Suppressor macrophage treated with lipopolysaccharide for 4 hours (primary cell): ENCODE data around the gene SPATC1L.
"Not testable (repeated sequence)": the region's sequence is repeated elsewhere in the genome, so short reads cannot be mapped to it uniquely, and the experiment has no call there.

Experiments used
- DNase-seq: peaks from one replicate; pipeline ENCODE4 v3.0.0-alpha.2; 2020

SPATC1L gene

DNA sequence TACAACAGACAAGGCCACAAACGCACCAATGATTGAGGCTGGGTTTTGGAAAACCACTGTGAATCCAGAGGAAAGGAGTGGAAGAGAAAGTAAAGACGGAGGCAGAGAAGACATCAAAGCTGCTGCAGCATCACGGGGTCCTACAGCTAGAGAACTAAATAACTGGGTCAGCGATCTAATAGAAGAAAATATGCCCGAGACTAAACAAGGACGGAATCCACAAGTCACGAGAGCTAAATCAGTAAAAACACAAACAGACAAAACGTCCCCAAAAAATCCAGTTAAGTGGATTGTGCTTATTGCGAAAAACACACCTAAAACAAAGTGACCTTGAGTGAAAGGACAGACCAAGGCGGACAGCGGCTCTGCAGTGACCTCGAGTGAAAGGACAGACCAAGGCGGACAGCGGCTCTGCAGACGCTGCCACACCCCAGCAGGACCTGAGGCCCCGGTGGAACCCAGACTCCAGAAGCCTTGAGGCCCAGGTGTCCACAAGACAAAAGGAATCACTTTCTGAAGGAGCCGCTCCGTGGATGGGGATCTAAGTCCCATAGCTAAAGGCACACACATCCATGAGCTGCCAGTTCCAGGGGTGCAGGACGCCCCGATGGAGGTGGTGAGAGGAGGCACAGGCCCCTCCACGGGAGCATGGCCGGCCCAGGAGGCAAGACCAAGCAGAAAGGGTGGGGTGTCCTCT, 34.9 kb downstream of the SPATC1L start:
- no peak for DNase-seq

DNA sequence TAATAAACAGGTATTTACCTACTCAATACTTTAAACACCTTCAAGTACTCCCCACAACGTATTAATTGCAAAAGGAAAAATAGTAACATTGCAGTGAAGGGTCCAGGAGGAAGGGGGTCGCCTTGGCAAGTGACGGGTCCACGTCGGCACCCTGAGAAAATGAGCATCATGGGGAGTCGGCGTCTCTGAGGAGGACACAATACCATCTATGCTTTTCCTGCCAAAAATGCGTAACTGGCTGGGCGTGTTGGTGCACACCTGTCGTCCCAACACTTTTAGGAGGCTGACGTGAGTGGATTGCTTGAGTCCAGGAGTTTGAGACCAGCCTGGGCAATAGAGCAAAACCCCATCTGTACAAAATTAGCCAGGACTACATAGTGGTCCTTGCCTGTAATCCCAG, 36.2 kb downstream of the SPATC1L start:
- no peak for DNase-seq

DNA sequence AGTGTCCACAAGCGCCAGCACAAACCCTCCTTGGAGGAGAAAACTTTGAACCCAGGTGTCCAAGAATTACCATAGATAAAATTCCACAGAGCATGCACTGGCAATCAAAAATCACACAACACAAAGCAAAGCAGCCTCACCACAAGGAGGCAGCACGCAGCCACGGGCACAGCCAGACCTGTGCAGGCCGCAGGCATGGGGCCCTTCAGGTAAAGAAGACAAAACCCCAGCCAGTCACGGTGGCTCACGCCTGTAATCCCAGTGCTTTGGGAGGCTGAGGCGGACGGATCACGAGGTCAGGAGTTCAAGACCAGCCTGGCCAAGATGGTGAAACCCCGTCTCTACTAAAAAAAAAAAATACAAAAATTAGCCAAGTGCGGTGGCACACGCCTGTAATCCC, 36.8 kb downstream of the SPATC1L start:
- not testable (repeated sequence) for DNase-seq

DNA sequence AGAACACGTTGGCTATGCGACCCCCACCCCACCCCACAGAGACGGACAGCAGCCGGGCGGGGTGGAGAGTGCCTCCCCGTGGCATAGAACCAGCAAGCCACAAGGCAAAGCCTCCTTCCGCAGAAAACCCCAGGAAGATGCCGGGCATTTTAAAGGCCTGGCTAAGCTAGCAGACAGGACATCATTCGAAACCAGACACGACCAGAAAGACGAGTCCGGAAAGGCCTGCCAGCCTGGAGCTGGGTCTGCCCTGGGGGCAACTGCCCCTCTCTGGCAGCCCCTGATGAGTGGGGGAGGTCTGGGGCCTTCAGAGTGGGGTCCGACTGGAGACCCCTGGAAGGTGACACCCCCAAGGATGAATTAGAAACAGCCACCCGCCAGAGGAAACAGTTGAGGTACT, 37.4 kb downstream of the SPATC1L start:
- no peak for DNase-seq

DNA sequence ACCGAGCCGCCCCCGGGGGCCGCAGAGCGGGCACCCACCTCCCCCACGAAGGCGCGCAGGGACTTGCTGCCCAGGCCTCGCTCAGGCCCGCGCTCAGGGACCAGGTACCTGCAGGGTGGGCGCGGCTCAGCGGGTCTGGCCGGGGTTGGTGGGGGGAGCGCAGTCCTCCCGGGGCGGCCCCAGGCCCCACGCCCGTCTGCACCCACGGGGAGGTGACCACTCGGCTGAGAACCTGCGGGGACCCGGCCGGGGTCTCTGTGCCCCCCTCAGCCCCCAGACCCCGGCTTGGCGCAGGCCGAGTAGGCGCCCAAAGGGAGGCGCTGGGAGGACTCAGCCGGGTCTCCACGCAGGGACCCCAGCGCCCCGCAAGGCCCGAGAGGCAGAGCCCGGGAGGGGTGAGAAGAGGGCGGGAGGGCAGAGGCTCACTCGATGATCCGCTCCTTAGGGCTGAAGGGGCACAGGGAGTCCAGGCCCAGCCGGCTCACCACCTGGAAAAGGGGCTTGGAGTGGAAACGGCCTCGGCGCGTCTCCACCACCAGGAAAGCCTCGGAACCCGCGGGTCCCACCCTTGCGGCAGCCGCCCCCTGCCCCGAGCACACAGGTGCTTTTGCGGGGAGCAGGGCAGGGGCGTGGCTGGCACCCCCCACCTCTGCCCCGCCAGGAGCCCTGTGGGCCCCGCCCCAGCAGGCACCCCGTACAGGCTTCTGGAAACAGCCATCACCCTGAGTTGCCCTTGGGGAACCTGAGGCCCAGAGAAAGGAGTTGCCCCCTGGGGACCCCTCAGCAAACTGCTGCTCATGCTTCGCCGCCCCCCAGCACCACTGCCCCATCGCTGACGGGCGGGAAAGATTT, 38.2 kb downstream of the SPATC1L start:
- no peak for DNase-seq

DNA sequence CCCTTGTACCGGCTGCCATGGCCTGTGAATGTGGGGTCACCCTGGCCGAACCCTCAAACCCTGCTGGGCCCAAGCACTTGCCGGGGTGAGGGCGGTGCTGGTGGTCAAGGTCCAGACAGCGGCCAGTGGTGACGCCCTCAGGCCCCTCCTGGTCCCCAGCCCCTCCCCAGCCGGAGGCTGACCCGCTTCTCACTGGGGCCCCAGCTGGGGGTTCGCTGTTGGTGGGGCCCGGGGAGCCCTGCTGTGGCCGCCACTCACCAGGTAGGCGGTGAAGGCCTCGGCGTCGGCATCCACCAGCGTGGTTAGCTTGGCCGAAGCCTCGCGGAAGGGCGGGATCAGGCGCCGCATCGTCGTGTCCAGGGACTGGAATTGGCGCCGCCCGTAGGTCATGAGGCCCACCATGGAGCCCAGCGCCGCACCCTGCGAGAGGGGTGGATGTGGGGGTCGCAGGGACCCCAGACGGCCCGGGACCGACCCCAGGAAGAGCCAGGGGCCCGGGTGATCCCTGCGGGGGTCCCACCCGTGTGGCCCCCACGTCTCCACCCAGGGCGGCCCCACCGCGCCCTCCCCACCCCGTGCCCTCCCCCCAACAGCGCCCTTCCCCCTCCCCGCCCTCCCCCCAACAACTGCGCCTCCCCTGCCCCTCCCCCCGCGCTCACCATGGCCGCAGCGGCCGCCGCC, 39.0 kb downstream of the SPATC1L start:
- DNase-seq: no peak

DNA sequence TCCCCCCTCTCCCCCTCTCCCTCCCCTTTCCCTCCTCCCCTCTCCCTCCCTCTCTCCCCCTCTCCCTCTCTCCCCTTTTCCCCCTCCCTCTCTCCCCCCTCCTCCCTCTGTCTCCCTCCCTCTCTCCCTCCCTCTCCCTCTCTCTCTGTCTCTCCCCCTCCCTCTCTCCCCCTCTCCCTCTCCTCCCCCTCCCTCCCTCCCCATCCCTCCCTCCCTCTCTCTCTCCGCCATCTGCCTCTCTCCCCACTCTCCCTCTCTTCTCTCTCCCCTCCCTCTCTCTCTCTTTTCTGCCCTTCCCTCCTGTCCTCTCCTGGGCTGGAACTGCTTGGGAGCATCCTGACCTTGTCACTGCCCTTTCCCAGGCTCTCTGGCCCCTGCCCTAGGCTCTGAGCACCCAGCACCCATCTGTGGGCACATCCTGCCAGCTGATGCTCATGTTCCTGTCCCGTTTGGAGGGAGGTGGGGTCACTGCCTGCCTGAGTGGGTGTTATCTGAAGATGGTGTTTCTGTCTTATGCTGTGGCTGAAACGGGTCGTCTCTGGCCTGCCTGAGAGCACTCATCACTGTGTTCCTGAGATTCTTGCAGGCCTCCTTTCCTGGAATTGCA, 39.7 kb downstream of the SPATC1L start:
- no peak for DNase-seq

DNA sequence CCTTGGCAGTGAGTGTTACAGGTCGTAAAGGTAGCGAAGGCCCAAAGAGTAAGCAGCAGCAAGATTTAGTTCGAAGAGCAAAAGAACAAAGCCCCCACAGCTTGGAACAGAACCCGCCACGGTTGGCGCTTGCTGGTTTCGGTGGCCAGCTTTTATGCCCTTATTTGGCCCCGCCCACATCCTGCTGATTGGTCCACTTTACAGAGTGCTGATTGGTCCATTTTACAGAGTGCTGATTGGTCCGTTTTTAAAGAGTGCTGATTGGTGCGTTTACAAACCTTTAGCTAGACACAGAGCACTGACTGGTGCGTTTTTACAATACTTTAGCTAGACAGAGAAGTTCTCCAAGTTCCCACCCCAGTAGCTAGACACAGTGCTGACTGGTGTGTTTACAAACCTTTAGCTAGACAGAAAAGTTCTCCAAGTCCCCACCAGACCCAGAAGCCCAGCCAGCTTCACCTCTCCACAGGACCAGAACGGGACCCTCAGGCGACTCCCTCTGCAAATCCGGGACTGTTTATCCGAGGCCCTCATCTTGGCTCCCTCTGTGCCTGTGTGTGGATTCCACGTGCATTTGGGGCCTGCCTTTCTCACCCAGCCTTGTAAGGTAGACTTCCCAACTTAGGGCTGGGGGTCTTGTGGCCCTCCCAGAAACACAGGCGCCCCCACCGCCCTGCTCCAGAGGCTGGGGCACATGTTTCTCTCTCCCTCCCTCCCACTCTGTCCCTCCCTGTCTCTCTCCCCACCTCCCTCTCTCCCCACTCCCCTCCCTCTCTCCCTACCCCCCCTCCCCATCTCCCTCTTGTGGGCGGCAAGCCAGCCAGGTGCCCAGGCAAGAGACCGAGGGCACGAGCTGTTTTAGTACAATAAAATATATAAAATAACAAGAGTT, 41.4 kb downstream of the SPATC1L start:
- no peak for DNase-seq

DNA sequence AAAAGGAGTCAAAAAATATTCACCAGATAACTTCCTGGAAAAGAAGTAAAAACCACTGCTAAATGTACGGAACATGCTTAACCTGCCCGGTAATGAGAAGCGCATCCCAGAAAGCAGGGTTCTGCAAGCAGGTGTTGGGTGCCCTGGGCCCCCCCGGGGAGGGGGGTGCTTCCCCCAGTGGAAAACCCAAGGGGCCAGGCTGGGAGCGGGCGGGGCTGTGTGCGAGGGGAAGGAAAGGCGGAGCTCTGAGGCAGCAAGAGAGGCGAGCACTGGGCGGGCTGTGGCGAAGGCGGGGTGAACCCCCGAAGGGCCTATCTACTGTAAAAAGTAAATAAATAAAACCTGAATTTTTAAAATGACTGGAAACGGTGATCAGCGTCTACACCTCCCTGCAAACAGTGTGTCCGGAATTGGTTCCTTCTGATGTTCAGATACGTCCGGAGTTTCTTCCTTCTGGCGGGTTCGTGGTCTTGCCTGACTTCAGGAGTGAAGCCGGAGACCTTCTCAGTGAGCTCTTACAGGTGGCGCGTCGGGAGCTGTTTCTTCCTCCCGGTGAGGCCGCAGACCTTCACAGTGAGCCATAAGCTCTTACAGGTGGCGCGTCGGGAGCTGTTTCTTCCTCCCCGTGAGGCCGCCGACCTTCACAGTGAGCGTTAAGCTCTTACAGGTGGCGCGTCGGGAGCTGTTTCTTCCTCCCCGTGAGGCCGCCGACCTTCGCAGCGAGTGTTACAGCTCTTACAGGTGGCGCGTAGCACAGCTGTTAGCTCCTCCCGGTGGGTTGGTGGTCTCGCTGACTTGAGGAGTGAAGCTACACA, 42.3 kb downstream of the SPATC1L start:
- no peak for DNase-seq

DNA sequence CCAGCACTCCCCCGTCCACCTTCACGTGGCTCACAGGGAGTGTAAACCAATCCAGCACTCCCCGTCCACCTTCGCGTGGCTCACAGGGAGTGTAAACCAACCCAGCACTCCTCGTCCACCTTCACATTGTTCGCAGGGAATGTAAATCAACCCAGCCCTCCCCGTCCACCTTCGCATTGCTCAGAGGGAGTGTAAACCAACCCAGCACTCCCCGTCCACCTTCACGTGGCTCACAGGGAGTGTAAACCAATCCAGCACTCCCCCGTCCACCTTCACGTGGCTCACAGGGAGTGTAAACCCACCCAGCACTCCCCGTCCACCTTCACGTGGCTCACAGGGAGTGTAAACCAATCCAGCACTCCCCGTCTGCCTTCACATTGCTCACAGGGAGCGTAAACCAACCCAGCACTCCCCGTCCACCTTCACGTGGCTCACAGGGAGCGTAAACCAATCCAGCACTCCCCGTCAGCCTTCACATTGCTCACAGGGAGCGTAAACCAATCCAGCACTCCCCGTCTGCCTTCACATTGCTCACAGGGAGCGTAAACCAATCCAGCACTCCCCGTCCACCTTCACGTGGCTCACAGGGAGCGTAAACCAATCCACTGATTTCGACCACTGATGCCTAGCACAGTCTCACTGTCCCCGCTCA, 43.8 kb downstream of the SPATC1L start:
- DNase-seq: not testable (repeated sequence)

DNA sequence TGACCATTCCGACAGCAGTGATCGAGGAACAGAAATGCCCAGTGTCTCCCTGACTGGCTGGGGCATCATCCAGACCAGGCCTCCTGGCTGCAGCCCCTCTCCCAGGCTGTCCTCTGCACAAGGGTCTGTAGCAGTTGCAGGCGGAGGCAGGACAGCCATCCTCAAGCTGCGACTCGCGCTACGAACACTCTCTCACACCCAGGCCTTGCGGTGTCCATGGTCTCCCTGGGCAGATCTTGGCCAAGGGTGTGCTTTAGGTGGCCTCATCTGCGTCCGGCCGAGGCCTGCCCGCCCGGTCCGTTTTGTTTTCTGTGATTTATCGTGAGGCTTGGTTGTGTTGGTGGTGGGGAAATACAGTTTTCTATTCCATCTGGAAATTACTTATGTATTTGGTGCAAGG, 44.6 kb downstream of the SPATC1L start:
- DNase-seq: no peak

DNA sequence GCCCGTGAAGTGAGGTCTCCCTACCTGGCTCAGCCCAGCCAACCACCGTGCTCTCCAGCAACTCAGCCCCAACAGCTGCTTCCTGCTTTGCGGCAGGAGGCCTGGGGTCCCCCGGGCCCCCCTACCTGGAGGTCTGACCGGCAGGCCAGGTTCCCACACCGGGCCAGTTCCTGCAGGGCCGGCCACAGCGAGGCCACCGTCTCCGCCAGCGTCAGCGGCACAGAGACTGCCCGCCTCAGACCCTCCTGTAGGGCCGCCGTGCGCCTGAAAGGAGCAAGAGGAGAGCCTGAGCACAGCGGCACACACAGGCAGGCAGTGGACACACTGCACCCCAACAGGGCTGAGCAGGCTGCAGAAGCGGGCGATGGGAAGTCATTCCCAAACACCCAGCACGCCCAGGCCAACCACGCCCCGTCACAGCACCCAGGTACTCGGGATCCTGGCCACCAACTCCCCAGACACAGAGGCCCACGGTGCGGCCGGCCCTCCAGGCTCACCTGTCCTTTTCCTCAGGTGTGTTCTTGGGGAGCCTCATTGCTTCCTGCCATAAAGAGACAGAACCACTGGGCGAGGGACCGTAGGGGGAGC, 45.8 kb downstream of the SPATC1L start:
- DNase-seq: no peak

DNA sequence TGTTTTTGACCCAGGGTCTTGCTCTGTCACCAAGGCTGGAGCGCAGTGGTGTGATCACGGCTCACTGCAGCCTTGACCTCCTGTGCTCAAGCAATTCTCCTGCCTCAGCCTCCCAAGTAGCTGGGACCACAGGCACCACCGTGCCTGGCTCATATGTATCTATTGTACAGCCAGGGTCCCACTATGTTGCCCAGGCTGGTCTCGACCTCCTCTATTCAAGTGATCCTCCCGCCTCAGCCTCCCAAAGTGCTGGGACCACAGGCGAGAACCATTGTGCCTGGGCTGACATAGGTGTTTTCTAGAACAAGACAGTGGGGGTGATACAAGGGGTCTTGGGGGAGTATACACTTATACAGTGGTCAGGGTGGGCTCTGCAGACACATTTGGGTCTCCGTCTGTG, 46.4 kb downstream of the SPATC1L start:
- DNase-seq: no peak

DNA sequence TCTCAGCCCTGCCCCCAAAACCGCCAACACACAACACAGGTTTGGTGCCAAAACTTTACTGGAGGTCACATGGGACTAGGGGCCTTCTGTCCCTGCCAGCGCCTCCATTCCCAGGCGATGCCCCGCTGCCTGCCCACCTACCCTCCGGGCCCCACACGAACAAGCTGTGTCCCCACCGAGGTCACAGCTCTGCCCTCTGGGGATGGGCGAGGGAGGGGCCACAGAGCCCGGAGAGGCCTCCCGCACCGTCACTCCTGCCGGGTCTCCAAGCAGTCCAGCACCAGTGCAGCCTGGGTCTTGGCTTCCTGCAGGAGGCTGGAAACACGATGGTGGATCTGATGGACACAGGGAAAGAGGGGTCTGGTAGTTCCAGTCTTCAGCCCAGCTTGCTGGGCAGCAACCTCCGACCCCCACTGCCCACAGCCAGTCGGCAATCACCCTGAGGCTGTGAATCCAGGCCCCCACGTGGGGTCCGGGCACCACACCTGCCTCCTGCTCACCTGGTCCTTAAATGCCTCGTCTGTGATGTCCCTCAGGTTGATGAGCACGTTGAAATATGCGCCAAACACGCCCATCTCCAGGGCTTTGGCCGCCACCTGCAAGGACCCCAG, 47.4 kb downstream of the SPATC1L start:
- DNase-seq: no peak

DNA sequence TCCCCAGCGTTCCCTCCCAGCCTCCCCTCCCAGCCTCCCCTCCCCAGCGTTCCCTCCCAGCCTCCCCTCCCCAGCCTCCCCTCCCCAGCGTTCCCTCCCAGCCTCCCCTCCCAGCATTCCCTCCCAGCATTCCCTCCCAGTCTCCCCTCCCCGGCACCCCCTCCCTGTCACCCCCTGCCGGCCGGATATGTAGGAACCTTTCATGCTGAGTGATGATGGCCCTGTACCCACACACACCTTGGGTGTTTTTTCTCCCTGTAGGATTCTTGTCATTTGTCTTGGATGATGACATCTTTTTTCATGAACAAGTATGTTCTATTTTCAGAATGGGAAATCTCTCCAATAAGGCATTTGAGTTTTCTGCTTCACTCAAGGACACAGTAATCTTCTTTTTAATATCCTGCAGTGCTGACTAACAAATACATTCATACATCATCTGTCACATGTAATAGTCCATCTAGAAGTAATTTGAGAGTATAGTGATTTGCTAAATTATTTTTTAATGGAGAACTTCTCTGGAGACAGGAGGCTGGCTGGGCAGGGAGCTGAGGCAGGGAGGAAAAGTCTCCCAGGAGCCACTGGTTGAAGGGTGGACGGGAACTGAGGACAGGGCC, 48.4 kb downstream of the SPATC1L start:
- DNase-seq: no peak

DNA sequence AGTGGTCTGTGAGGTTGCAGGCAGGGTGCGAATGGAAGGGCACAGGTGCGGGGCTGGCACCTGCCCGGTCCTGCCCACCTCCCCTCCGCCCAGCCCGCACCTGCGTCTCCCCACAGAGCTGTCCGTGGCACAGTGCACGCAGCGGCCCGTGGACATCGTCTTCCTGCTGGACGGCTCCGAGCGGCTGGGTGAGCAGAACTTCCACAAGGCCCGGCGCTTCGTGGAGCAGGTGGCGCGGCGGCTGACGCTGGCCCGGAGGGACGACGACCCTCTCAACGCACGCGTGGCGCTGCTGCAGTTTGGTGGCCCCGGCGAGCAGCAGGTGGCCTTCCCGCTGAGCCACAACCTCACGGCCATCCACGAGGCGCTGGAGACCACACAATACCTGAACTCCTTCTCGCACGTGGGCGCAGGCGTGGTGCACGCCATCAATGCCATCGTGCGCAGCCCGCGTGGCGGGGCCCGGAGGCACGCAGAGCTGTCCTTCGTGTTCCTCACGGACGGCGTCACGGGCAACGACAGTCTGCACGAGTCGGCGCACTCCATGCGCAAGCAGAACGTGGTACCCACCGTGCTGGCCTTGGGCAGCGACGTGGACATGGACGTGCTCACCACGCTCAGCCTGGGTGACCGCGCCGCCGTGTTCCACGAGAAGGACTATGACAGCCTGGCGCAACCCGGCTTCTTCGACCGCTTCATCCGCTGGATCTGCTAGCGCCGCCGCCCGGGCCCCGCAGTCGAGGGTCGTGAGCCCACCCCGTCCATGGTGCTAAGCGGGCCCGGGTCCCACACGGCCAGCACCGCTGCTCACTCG, 52.2 kb downstream of the SPATC1L start:
- DNase-seq: no peak

DNA sequence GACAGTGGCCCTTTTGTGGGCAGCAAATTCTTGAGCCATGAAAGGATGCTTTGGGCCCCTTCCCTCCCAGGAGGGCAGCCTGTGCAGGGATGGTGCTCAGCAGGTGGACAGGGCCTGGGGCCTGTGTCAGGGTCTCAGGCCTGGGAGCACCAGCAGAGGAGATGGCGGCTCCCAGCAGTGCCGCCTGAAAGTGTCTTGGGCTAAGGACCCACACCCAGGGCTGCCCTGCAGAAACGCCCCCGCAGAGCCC, 52.7 kb downstream of the SPATC1L start:
- DNase-seq: no peak

DNA sequence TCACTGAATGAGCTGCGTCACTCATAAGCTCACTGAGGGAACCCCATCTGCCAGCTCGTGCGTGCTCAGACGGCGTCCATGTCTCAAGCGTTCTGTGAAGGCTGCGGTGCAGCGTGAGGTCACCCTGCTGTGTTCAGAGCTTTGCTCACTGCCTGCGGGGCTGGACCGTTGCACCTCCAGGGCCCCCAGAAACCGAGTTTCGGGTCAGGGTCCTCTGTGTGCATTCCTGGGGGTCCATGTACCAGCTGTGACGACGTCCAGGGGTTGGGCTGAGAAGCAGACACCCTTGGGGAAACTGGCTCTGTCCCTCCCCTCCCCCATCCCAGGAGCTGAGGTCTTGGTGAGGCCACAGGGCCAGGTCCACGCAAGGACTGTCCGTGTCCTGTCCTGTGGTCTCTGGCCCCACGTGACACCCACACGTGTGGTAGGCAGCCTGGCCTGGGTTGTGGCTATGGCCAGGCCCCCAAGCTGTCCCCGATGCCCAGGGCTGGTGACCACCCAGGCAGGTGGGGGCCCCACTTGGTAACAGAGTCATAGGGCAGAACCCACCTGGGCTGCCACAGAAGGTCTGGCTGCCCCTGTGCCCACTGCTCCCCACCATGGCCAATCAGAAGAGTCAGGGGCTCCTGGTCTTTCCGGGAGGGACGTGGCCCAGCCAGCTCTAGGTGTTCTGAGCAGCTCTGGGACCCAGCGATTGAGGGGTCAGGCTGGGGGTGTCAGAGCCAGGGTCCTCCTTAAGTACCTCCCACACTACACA, 53.2 kb downstream of the SPATC1L start:
- no peak for DNase-seq
